ENCODE data around the gene ADPGK. TPM values are rescaled to one million over a fixed set of nuclear protein-coding genes. Genes with fewer than 3 reads are reported as not detected.

The ADPGK gene
- total RNA-seq, 1 experiment from 2014 or later, result 71.7 TPM

DNA sequence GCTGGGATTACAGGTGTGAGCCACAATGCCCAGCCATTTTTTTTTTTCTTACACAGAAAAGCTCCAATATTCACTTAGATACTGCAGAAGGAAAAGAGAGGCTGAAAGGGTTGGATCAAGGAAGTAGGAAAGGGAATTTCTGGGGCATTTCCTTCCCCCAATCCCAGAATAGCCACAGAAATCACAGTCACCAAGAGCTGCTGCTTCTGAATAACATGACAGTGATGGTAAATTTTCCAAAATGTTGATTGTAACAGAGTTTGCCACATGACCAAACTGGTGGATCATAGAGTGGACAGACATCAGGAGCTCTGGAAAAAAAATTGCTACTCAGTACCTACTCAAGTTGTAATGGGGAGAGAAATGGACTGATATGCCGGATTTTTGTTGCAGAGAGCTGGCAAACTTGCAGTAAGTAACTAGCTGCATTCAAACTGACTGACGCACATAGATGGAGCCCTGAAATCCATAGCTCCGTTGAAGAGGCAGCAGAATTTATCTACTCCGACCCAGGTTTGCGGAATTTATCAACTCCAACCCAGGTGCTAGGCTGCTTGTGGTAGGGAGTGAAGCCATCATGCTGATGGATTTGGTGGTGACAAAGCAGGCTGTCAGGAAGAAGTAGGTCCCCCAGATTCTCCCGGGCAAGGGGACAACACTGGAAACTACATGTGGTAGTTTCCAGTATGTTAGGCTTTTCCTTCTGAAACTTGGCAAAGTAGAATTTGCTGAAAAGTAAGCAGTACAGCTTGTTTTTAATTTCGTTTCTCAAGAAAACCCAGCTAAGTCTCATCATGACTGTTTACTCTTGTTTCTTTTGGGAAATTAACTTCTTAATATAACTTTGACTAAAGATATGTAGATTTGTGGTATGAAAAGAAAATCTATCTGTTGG, 10.5 kb upstream of the ADPGK start:
- in situ Hi-C loops (cut with HindIII; ENCODE audit: low sequenced_read_pairs), result no loop called here

DNA sequence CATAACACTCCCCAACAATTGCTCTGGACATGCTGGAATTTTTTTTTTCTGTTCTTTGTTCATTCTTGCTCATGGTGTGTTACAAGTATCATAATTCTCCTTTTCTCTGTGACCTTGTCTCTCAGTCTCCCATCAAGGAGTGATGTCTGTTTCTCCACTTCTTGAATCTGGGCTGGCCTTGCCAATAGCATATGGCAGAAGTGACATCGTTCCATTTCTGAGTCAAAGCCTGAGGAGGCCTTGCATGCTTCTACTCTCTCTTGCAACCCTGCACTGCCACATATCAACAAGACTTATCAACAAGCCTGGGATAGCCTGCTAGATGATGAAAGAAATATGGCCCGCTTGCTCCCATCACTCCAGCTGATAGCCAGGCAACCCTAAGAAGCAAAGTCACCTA, 8.9 kb upstream of the ADPGK start:
- no peak for DNase-seq (ENCODE audit: low spot score)
- in situ Hi-C loops (cut with HindIII; ENCODE audit: low sequenced_read_pairs), result no loop called here

More for the DNA sequence above, 10.5 kb upstream of the ADPGK start:
- no peak for DNase-seq (ENCODE audit: low spot score)

DNA sequence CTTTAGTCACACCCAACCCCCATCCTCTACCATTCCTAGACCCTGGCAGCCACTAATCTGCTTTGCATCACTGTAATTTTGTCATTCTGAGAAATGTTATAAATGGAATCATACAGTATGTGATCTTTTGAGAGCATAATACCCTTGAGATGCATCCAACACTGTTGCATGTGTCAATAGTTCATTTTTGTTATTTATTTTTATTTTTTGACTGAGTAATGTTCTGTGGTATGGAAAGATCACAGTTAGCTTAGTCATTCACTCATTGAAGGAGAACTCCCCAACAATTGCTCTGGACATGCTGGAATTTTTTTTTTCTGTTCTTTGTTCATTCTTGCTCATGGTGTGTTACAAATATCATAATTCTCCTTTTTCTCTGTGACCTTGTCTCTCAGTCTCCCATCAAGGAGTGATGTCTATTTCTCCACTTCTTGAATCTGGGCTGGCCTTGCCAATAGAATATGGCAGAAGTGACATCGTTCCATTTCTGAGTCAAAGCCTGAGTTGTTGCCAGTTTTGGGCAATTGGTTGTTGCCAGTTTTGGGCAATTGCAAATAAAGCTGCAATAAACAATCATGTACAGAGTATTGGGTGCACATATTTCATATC, 6.8 kb upstream of the ADPGK start:
- no peak for DNase-seq (ENCODE audit: low spot score)
- in situ Hi-C loops (cut with HindIII; ENCODE audit: low sequenced_read_pairs), result no loop called here

DNA sequence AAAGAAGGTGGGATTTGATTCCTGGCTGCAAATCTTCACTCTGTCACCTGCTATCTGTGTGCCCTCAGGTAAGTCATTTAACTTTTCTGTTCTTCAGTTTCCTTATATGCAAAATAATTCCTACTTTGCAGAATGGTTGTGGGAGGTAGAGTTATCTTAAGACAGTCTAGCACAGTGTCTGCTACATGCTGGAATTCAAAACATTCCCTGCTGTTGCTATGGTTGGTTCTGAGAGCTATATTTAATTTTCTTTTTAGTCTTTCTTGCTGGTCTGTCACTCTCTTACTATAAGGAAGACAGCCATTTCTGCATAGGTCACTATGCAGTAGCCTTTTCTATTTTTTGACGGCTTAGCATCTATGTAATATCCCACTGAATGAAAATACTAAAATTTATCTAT, 4.0 kb upstream of the ADPGK start:
- no peak for DNase-seq (ENCODE audit: low spot score)
- in situ Hi-C loops (cut with HindIII; ENCODE audit: low sequenced_read_pairs), result no loop called here

DNA sequence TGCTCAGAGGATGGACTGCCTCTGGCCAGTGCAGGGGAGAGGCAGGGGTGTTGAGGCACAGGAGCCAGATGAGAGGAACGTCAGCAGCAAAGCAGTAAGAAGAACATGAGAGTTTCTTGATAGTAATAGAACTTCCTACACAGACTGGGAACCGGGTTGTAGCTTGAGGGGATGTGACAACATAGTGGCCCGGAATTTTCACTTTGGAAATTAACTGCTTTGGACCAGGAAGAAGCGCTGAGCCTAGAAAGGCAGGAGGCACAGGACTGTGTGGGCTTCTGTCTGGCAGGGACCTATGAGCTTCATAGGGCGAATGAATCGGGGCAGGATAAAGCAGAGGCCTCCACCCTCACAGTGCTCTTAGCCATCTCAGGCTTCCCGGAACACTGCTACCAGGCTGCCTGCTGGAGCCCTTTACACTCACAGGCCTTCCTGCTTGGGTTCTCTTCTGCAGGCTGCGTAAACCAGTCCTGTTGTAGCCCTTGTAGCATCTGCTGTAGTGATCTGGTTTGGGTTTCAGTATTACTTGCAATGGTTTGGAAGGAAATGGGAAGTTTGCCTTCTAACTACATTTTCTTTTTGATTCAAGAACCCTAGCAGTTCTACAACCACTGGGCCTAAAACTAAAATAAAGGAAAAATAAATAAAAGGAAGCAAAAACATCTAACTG, 3.3 kb upstream of the ADPGK start:
- DNase-seq (ENCODE audit: low spot score), result no peak
- in situ Hi-C loops (cut with HindIII; ENCODE audit: low sequenced_read_pairs), result no loop called here

DNA sequence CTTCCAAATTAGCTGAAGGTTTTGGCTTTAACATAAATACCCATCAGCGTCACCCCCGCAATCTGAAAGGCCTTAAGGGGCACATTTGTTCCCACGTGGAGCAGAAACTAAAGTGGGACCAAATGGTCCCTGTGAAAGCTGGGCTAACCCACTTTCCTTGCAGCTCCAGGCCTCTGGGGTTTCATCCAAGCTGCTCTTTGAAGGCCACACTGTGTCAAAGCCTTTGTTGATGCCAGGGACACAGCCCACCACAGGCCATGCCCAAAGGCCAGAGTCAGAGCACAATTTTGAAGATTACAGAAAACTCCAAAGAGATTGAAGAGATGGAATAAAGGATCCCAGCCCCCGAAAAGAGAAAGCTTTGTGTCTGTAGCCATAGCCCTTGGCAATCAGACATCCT, 2.7 kb upstream of the ADPGK start:
- in situ Hi-C loops (cut with HindIII; ENCODE audit: low sequenced_read_pairs), result no loop called here
- no peak for DNase-seq (ENCODE audit: low spot score)

DNA sequence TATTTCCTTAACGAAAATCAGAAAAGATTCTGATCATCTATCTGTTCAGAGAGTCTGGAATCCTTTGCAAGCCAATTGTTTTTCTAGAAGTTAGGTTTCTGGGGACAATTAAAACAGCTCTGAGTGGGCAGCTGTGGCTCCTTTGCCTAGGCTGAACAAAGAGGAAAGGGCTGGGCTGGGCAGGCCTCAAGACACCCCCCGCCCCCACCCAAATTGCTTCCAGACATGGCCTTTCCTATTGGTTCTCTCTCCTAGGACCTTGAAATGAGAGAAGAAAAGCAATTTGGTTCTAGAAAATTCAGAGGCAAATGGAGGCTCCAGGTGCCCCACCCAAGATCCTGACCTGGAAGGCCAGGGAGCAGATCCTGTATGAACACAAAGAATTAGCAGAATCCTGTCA, 2.3 kb upstream of the ADPGK start:
- no peak for DNase-seq (ENCODE audit: low spot score)
- in situ Hi-C loops (cut with HindIII; ENCODE audit: low sequenced_read_pairs), result no loop called here

DNA sequence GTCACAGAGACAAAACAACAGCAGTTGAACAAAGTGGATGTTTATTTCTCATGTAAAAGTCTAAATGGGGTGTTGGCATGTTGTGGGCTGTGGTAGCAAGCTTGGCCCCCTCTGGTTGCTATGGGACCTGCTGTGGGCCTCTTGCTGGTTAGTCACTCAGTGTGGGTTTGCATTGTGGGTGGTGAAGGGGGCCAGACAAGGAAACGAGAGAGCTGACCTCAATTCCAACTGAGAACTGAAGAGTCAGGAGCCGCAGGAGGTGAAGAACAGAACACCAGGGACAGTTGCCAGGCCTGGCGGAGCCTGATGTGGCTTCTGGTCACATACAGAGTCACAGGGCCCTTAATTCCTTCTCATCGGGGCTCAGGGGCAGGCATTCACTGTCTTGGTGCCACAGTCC, 1.9 kb upstream of the ADPGK start:
- DNase-seq (ENCODE audit: low spot score), result peak; percentile 18
- in situ Hi-C loops (cut with HindIII; ENCODE audit: low sequenced_read_pairs), result no loop called here

DNA sequence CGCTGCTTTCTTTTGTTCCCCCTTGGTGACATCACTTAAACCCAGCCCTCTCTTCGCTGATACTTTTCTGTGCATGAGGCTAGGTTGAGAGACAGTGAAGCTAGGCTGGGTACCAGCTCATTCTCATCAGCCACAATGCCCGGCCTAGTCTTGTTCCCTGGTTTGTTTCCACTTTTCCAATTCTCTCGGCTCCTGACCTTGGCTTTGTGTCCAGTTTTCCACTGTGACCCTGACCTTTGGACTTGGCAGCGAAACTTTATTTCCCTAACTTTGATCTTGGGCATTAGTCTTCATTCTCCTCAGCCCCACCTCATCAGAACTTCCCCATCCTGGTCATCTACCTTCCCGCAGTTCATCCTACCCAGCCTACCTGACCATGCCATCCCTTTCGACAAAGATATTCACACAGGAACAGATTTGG, 908 bp upstream of the ADPGK start:
- in situ Hi-C loops (cut with HindIII; ENCODE audit: low sequenced_read_pairs), result no loop called here

DNA sequence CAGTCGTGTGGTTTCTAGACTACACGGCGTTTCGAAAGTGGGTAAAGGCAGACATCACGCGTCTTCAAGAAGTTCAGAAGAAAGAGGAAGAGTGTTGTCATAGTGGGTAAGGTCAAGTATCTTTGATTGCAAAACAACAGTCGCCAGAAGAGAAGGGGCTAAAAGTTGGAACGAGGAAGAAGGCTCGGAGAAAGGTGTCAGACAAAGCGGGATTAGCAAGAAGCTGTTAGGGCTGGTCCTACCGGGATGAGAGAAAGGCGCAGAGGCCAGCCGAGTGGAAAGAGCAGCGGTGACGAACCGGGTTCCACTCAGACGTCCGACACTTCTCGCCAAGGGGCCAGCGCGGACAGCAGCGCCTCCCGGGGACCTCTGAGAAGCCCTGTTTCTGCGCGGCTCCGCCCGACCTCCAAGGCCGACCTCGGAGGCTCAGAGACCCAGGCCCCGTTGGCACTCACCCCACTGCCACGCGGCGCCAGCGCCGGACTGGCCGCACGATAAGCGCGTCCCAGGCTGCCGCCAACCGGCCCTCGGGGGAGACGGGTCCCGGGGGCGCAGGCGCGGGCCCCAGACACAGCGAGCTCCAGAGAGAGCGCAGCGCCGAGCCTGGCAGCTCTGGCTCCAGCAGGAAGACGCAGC, 436 bp downstream of the ADPGK start:
- peak; percentile 57 for DNase-seq (ENCODE audit: low spot score)
- in situ Hi-C loops (cut with HindIII; ENCODE audit: low sequenced_read_pairs), result no loop called here

More for the DNA sequence above, 908 bp upstream of the ADPGK start:
- no peak for DNase-seq (ENCODE audit: low spot score)

DNA sequence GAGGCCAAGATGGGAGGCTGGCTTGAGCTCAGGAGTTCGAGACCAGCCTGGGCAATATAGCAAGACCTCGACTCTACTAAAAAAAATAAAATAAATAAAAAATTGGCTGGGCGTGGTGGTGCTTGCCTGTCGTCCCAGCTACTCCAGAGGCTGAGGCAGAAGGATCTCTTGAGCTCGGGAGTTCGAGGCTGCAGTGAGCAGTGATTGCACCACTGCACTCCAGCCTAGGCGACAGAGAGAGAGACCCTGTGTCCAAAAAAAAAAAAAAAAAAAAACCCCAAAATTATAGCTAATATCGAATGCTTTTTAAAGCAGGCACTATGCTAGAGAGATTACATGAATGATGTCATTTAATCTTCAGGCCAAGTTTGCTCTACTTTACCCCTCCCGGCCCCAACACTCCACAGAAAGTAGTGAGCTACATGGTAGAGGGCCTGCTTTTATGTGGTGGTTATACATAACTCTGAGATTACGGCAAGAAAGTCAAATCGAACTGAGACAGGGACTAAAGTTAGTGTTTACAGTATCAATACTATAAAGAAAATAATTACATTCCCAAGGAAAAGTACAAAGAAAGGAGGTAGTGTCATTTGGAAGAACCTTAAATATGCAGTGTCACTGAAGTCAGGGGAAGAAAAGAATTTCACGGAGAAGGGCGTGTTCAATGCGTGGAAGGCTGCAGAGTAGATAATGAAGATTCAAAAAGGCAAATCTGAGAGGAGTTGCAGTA, 1.1 kb downstream of the ADPGK start:
- no peak for DNase-seq (ENCODE audit: low spot score)
- in situ Hi-C loops (cut with HindIII; ENCODE audit: low sequenced_read_pairs), result no loop called here

DNA sequence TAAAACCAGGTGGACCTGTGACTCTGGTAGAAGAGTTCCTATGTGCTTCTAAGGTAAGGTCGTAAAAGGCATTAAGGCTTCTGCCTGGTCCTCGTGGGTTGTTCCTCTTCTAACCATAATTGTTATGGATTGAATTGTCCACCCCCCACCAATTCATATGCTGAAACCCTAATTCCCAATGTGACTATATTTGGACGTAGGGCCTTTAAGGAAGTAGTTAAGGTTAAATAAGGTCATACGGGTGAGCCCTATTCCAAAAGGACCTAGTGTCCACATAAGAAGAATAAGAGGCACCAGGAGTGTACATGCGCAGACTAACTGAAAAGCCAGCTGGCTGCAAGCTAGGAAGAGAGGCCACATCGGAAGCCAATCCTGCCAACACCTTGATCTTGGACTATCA, 1.9 kb downstream of the ADPGK start:
- in situ Hi-C loops (cut with HindIII; ENCODE audit: low sequenced_read_pairs), result no loop called here
- DNase-seq (ENCODE audit: low spot score), result no peak

DNA sequence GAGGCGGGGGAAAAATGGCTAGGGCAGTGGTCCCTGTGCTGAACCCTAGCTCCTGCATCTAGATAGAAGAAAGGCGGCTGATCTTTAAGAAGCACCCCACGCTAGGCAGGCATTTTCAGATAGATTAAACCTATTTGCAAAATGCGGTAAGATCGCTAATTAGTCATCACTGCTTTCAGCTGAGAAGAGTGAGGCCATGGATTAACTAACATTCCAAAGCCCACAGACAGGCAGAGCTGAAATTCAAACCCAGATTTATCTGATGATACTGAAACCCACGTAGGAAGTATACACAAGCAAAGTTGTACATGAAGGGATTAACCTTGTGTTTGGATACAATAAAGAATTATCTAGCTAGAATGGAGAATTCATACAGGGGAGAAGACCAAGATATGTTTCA, 4.8 kb downstream of the ADPGK start:
- DNase-seq (ENCODE audit: low spot score), result no peak
- in situ Hi-C loops (cut with HindIII; ENCODE audit: low sequenced_read_pairs), result no loop called here

DNA sequence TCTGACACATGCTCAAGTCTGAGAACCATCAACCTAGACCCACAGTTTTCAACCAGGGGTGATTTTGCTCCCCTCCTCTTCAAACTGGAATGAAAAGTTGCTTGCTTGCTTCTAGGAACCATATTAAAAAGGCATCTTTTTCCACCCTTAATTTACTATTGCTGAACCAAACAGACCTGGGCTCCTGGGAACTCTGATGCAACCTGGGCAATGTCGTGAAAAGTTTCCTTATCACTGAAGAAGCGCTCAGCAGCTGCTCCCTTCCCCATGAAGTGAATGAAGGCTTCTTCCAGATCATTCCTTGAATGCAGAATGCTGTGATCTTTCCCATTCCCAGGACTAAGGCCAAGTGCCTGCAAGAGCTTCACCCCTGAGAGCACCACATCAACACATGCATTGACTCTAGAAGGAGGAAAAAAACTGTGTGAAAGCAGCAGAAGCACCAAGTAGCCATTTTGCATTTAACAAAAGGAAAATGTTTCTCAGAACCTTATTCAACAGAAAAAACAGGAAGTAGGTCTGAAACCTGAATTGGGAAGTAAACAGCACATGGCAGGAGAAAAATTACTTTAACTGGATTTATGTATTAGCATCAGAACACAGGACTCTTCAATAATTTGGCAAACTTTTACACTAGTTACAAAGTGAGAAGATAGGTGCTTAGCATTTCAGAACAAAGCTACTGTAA, 8.7 kb downstream of the ADPGK start:
- no peak for DNase-seq (ENCODE audit: low spot score)
- in situ Hi-C loops (cut with HindIII; ENCODE audit: low sequenced_read_pairs), result no loop called here

DNA sequence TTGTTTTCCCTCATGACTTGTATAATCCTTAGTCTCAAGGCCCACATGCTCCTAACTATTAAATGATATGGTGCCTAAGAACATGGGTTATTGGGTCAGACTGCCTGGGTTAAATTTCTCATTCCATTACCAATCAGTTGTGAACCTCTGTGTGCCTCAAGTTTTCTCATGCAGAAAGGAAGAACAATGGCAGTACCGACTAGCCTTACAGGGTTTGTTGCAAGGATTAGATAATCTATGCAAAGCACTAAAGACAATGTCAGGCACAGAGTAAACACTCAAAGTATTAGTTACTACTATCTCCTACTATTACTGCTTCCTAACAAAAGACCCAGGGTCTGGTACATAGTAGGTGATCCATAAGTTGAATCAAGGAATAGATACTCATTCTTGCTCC, 12.2 kb downstream of the ADPGK start:
- DNase-seq (ENCODE audit: low spot score), result no peak
- in situ Hi-C loops (cut with HindIII; ENCODE audit: low sequenced_read_pairs), result no loop called here

DNA sequence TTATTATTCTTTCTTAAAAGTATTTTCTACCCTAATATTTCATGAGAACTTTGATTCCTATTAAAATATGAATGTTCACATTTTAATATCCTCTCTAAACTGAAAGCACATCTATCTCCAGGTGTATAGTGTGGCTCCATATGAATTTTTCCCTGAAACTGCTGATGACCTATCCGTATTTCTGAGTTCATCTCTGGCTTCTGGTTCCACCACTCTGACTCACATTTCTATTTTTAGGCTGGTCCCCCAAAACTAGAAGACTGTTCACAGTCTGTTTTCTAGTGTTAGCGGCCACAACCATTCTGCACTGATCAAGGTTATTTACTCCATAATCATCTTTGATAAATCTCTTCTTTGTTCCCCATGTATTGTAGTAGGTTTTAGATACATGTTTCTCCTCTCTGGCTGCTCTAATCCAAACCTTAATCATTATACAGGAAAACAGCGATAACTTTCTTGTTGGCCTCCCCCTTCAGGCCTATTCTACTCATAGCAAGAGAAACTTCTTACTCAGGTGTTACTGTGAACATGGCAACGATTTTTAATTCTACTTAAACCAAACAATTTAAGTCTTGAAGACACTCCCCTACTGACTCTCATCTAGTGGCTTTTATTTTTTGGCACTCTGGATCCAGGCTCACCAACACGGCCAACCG, 12.8 kb downstream of the ADPGK start:
- in situ Hi-C loops (cut with HindIII; ENCODE audit: low sequenced_read_pairs), result no loop called here
- no peak for DNase-seq (ENCODE audit: low spot score)

DNA sequence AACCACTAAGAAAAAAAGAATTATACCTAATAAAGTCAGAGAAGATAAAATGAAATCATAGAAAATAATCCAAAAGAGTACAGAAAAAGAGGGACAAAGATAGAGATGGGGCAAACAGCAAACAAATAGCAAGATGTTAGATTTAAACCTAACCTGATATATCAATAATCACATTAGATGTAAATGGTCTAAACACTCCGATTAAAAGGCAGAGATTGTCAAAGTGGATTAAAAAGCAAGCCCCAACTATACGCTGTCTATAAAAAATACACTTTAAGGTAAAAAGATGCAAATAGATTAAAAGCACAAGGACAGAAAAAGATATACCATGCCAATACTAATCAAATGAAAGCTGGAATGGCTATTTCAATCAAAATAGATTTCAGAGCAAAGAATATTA, 16.8 kb downstream of the ADPGK start:
- DNase-seq (ENCODE audit: low spot score), result no peak
- in situ Hi-C loops (cut with HindIII; ENCODE audit: low sequenced_read_pairs), result no loop called here

DNA sequence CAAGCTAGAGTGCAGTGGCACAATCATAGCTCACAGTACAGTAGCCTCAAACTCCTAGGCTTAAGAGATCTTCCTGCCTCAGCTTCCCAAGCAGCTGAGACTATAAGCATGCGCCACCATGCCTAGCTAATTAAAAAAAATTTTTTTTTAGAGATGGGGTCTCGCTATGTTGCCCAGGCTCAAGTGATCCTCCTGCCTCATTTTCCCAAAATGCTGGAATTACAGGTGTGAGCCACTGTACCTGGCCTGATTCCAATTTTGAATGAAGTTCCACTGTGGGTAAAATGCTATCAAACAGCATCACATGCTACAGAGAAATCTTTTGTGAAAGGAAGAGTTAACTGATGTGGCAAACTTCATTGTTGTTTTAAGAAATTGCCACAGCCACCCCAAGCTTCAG, 17.5 kb downstream of the ADPGK start:
- in situ Hi-C loops (cut with HindIII; ENCODE audit: low sequenced_read_pairs), result no loop called here
- no peak for DNase-seq (ENCODE audit: low spot score)

All from G401 (cell line).